H1 (cell line): ENCODE results near the gene DSE. TPM values are rescaled to one million over a fixed set of nuclear protein-coding genes. Genes with fewer than 3 reads are reported as not detected.

Experiments used
- BCL11A ChIP-seq, 2 experiments: IDR thresholded peaks; one replicate each; pipeline ENCODE4 v1.6.1; 2011; ENCODE audit warnings: low read depth in 2 of 2, low read length in 2 of 2, mild to moderate bottlenecking in 2 of 2
- CBX5 ChIP-seq: fragments of 300-800, 300-1000 bp; sonication (generic); IDR thresholded peaks from 2 replicates; pipeline ENCODE4 v1.7.1; 2016; ENCODE audit warnings: antibody characterized with exemption, low read length, low read depth
- CBX8 ChIP-seq: fragments of 300-800, 300-1000 bp; sonication (generic); IDR thresholded peaks from 2 replicates; pipeline ENCODE4 v1.7.1; 2016; ENCODE audit warnings: low read depth, low read length, borderline replicate concordance
- CEBPB ChIP-seq: IDR thresholded peaks from 2 replicates; pipeline ENCODE4 v1.6.1; 2012; ENCODE audit warnings: low read depth, low read length
- CHD7 ChIP-seq: fragments of 300-600 bp; sonication (generic); IDR thresholded peaks from 2 replicates; pipeline ENCODE4 v1.7.1; 2012; ENCODE audit warnings: low read length, moderate library complexity, mild to moderate bottlenecking, inconsistent platforms; ENCODE audit not compliant: insufficient replicate concordance
- GABPA ChIP-seq: IDR thresholded peaks from 2 replicates; pipeline ENCODE4 v1.6.1; 2011; ENCODE audit warnings: mild to moderate bottlenecking, low read length, moderate library complexity, borderline replicate concordance; ENCODE audit not compliant: insufficient read depth
- RBBP5 ChIP-seq: IDR thresholded peaks from 2 replicates; pipeline ENCODE4 v1.7.1; 2012; ENCODE audit warnings: low read depth, mild to moderate bottlenecking, inconsistent platforms, low read length, moderate library complexity, borderline replicate concordance
- SIN3A ChIP-seq, 2 experiments: IDR thresholded peaks in 1 of 2; conservative IDR thresholded peaks in 1 of 2; 2 replicates each; pipeline ENCODE4 v1.6.1; 2011 to 2012; ENCODE audit warnings: low read length in 2 of 2, improper control_type of control experiment in 1 of 2, low read depth in 1 of 2, mild to moderate bottlenecking in 1 of 2
- SIRT6 ChIP-seq: IDR thresholded peaks from one replicate; pipeline ENCODE4 v1.7.1; 2012; ENCODE audit warnings: low read length, inconsistent platforms
- polyA plus RNA-seq, 7 experiments: library from polyadenylated mRNA; depleted of rRNA in 3 of 7; stranded (reverse) in 5 of 7; unstranded in 2 of 7; fragments of >200 nt in 5 of 7; fragments of 200-250 nt in 2 of 7; gene quantifications; 1 replicate in 5 of 7; 2 replicates in 1 of 7; 4 replicates in 1 of 7; pipeline versions ENCODE4 v1.2.1 to v1.2.3, GENCODE V29; 2011 to 2013; ENCODE audit warnings: missing spikeins in 2 of 7, mixed read lengths in 2 of 7
- total RNA-seq: library from RNA; stranded (reverse); fragmentation: NEBNext Ultra II Directional; extraction: Animal tissue kit (Norgen Biotek cat#: 25700); gene quantifications from 2 replicates; pipeline ENCODE4 v1.2.1, GENCODE V29; 2021
- TF ChIP-seq, protein P1 (sequence below): IDR thresholded peaks from 2 replicates; pipeline ENCODE4 v1.6.1; 2011; ENCODE audit warnings: low read length, improper control_type of control experiment

The DSE gene
- total and polyA plus RNA-seq, 2 of the 8 experiments (the other 6 are each of a cell fraction or from before 2014, with no cell fraction given): 32.5 to 94.4 TPM

GRCh38 chr6:116354236-116354635, 16.5 kb upstream of the DSE start (continued):
- no peak for TF ChIP-seq CHD7
- TF ChIP-seq CEBPB: no peak
- no peak for TF ChIP-seq GABPA
- no peak for TF ChIP-seq SIRT6
- TF ChIP-seq, protein P1, sequence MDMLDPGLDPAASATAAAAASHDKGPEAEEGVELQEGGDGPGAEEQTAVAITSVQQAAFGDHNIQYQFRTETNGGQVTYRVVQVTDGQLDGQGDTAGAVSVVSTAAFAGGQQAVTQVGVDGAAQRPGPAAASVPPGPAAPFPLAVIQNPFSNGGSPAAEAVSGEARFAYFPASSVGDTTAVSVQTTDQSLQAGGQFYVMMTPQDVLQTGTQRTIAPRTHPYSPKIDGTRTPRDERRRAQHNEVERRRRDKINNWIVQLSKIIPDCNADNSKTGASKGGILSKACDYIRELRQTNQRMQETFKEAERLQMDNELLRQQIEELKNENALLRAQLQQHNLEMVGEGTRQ: no peak
- no peak for TF ChIP-seq SIN3A (conservative IDR thresholded peaks at IDR 0.05 in 1 of 2, IDR thresholded peaks at IDR 0.05 in 1 of 2; ENCODE audit: low read depth in 1 of 2, low read length in 2 of 2)
- no peak for TF ChIP-seq BCL11A (IDR thresholded peaks at IDR 0.05; ENCODE audit: low read depth in 2 of 2, low read length in 2 of 2)
- TF ChIP-seq CBX8: no peak
- TF ChIP-seq RBBP5: no peak
- no peak for TF ChIP-seq CBX5
